HEK293 (cell line): ENCODE measurements around the gene CASQ2.

Source experiments
- CTCF ChIP-seq: fragments of 450-650 bp; formaldehyde crosslinking; IDR thresholded peaks from 2 replicates; pipeline ENCODE4 v1.5.1; 2016; ENCODE audit warnings: missing biosample characterization, missing genetic modification characterization
- HOXD13 ChIP-seq: sonication (generic); formaldehyde crosslinking; IDR thresholded peaks from 2 replicates; pipeline ENCODE4 v1.8.0; 2022; ENCODE audit warnings: missing genetic modification reagents, borderline replicate concordance
- TSHZ1 ChIP-seq: fragments of 450-650 bp; formaldehyde crosslinking; IDR thresholded peaks from 2 replicates; pipeline ENCODE4 v1.5.1; 2016; ENCODE audit warnings: missing biosample characterization, missing genetic modification characterization, borderline replicate concordance
- WT1 ChIP-seq: fragments of 450-650 bp; formaldehyde crosslinking; IDR thresholded peaks from 2 replicates; pipeline ENCODE4 v1.5.1; 2016; ENCODE audit warnings: missing biosample characterization, missing genetic modification characterization
- ZBTB1 ChIP-seq: fragments of 450-650 bp; formaldehyde crosslinking; IDR thresholded peaks from 2 replicates; pipeline ENCODE4 v1.5.1; 2016; ENCODE audit warnings: missing biosample characterization, missing genetic modification characterization
- ZBTB21 ChIP-seq: fragments of 450-650 bp; formaldehyde crosslinking; IDR thresholded peaks from 2 replicates; pipeline ENCODE4 v1.5.1; 2017; ENCODE audit warnings: missing biosample characterization, missing genetic modification characterization
- ZFP37 ChIP-seq: fragments of 450-650 bp; formaldehyde crosslinking; IDR thresholded peaks from 2 replicates; pipeline ENCODE4 v1.5.1; 2016; ENCODE audit warnings: missing biosample characterization, missing genetic modification characterization
- ZIC2 ChIP-seq: fragments of 450-650 bp; formaldehyde crosslinking; IDR thresholded peaks from 2 replicates; pipeline ENCODE4 v1.5.1; 2016; ENCODE audit warnings: missing biosample characterization, missing genetic modification characterization
- ZNF138 ChIP-seq: fragments of 450-650 bp; formaldehyde crosslinking; IDR thresholded peaks from 2 replicates; pipeline ENCODE4 v1.5.1; 2016; ENCODE audit warnings: missing biosample characterization, missing genetic modification characterization, borderline replicate concordance
- ZNF146 ChIP-seq: fragments of 450-650 bp; formaldehyde crosslinking; IDR thresholded peaks from 2 replicates; pipeline ENCODE4 v1.5.1; 2016; ENCODE audit warnings: missing biosample characterization, missing genetic modification characterization
- ZNF239 ChIP-seq: fragments of 450-650 bp; formaldehyde crosslinking; IDR thresholded peaks from 2 replicates; pipeline ENCODE4 v1.5.1; 2016; ENCODE audit warnings: missing biosample characterization, missing genetic modification characterization
- ZNF24 ChIP-seq: fragments of 450-650 bp; formaldehyde crosslinking; IDR thresholded peaks from 2 replicates; pipeline ENCODE4 v1.5.1; 2016; ENCODE audit warnings: missing biosample characterization, missing genetic modification characterization
- ZNF776 ChIP-seq: fragments of 450-650 bp; formaldehyde crosslinking; IDR thresholded peaks from 2 replicates; pipeline ENCODE4 v1.5.0; 2017; ENCODE audit warnings: missing biosample characterization, missing genetic modification characterization, borderline replicate concordance

GRCh38 chr1:115666206-115666605 is 102.3 kb downstream of the CASQ2 start:
- TF ChIP-seq ZNF239 (tag by site-specific recombination), result no peak
- TF ChIP-seq ZBTB1, result no peak
- TF ChIP-seq ZBTB21 (tag by site-specific recombination), result no peak
- TF ChIP-seq HOXD13, result no peak
- no peak for TF ChIP-seq CTCF
- TF ChIP-seq ZNF24 (tag by site-specific recombination), result no peak
- TF ChIP-seq ZNF146 (tag by site-specific recombination), result no peak
- no peak for TF ChIP-seq ZNF138
- TF ChIP-seq ZIC2, result no peak
- no peak for TF ChIP-seq WT1
- no peak for TF ChIP-seq ZFP37 (tag by site-specific recombination)
- TF ChIP-seq ZNF776 (tag by site-specific recombination), result no peak
- TF ChIP-seq TSHZ1 (tag by site-specific recombination), result no peak
